HG02759 (cell line): ENCODE results near the gene RNASE1.
A peak's percentile ranks its signal among the peaks of the same experiment; 100 is the strongest.

ENCODE experiments used
- ATAC-seq: cut with Tn5 transposase; IDR thresholded peaks from one replicate; pipeline ENCODE4 v1.9.1; 2021; ENCODE audit warnings: mild to moderate bottlenecking, moderate library complexity; ENCODE audit not compliant: unreplicated experiment

The RNASE1 gene

DNA sequence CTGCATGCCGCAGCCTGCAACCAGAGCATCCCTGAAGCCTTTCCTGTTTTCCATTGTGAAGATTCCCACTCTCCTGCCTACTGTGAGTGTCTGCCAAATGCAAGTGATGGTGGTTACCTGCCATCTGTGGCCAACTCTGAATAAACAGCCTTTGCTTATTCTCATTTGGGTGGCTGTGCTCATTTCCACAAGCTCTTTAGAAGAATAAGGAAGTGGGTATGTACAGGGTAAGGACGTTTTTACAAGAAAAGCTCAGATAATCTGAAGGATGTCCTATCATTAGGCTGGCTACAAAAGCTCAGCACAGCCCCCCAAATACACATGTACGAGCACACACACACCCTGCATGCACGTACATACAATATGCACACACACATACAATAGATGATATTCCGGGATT is 7.3 kb upstream of the RNASE1 start:
- ATAC-seq = no peak

DNA sequence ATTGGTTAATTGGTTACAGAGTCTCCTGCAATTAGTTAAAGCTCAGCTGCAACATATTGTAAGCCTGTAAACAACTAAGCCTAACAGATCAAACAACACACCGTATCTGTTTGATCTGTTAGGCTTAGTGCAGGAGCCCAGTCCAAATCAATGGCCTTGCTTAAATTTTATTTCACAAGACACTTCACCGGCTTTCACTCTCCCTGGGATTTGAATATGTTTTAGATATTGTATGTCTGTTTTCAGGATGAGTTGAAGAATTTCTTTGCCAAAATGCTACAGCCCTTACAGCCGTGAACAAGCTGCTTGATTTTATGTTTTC is 5.5 kb upstream of the RNASE1 start:
- ATAC-seq = no peak

DNA sequence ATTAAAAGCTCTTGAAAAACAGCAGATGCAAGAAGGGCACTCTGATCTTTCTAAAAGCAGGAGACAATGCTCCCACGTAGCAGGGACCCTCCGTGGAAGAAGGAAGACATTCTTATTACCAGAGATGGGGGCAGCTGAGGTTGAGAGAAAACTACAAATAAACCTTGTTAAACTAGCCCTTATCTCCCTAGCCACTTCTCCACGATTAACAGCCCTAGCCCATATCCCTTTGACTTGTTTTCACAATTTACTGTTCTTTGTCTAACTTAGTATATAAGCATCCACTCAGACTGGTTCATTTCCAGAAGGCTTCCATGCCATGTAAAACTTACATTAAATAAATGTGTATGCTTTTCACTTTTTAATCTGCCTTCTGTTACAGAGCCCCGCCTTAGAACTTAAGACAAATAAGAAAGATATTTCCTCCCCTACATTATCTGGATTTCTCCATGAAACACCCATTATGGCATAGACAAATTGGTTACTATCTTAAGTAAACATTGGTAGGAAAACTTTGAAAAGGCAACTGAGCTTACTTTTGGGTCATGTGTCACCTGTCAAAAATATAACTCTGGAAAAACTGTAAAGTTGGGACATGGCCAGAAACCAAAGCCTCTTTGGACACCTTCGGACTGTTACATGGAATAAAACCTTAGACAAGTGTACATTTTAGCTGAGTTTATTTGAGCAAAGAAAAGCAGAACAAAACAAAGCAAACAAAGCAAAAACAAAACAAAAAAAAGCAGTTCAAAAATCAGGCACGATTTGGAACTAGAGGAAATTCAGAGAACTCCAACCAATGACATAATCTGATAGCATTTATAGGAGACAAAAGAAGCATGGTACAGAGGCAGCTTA is 4.9 kb upstream of the RNASE1 start:
- ATAC-seq = no peak

DNA sequence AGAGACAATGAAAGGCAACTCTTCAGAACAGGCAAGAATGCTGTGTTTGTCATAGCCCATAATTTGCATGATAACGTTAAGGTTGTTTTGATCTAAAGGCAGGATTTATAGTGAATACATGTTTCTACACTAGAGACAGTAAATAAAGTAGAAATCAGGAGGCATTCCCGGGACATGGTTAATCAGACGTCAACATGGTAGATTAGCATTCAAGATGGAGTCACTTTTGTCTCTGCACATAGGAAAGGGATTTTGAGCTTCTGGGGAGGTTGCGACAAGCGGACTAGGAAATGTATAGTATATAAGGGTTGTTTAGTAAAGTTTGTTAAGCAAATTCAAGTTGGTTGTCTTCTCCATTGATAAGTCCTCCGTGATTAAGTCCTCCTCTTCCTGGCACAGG is 2.8 kb upstream of the RNASE1 start:
- no peak for ATAC-seq

DNA sequence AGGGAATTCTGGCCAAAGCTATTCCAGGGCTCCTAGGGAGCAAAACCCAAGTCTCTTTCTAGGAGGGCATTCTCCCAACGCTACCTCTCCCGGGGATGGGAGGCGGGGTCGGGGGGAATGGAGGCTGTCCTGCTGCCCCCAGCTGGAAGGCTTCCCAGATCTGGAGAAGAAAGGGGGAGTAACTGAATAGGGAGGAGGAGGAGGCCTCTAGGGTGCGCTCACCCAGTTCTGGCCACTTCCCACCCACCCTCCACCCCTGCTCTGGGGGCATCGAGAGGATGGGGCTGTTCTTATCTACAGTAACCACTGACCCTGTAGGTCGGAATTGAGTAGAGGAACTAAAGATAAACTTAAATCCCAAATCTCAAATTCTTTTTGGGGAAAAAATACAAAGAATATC is 579 bp upstream of the RNASE1 start:
- no peak for ATAC-seq

DNA sequence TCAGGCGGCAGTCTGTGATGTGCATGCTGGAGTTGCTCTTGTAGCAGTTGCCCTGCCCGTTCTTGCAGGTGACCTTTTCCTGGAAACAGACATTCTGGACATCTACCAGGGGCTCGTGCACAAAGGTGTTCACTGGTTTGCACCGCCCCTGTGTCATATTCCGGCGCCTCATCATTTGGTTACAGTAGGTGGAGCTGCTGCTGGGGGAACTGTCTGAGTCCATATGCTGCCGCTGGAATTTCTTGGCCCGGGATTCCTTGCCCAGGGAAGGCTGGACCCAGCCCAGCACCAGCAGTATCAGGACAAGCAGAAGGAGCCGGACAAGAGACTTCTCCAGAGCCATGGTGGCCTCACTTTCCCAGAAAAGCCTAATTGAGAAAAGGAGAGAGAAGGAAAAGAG is 918 bp downstream of the RNASE1 start:
- ATAC-seq = no peak

DNA sequence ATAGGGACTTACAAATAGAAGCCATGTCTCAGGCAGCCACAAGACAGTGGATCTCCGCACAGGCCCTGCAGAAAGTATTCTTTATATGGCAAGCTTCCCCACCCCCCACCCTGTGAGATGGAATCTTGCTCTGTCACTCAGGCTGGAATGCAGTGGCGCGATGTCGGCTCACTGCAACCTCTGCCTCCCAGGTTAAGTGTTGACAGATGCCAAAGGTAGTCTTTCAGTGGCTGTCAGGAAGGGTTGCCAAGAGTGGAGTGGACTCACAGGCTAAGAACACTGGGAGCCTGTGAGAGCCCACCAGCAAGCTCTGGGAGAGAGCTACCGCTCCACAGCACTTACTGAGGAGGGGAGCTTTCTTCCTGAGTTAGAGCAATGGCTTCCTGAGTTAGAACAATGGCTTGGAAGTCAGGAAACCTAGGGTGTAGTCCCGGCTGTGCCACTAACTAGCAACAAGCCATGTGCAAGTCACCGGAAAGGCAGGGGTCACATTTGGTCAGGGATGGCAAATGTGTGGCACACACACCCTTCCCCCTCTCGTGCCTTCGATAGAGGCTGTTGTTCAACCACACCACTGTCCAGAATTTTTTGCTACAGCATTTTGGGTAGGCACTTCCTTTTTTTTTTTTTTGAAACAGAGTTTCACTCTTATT is 2.6 kb downstream of the RNASE1 start:
- ATAC-seq = no peak

DNA sequence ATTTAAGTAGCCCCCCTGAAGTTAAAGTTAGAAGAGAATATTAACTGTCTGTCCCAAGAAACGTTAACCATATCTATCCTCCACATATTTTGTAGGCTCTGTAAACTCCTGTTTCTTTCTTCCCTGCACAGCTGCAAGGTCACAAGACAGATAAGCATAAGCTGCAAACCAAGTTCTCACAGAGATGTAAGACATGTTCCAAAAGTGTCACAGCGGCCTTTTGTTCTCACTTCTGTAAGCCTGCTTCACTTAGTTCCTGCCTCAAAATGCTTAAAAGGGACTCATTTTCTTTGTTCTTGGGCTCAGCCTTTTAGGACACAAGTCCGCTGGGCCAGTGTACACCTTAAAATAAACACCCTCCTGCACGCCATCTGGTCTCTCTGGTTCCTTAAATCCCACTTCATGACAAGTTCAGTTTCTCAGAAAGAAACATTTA is 3.2 kb downstream of the RNASE1 start:
- no peak for ATAC-seq

DNA sequence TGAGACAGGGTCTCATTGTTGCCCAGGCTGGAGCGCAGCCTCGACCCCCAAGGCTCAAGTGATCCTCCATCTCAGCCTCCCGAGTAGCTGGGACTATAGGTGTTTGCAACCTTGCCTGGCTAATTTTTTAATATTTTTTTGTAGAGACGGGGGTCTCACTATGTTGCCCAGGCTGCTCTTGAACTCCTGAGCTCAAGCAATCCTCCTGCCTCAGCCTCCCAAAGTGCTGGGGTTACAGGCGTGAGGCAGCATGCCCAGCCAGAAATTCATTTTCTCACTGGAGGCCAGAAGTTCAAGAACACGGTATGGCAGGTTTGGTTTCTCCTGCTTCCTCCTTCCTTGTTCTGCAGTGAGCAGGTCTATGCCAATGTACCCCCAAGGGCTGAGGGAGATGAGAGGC is 3.7 kb downstream of the RNASE1 start:
- no peak for ATAC-seq

DNA sequence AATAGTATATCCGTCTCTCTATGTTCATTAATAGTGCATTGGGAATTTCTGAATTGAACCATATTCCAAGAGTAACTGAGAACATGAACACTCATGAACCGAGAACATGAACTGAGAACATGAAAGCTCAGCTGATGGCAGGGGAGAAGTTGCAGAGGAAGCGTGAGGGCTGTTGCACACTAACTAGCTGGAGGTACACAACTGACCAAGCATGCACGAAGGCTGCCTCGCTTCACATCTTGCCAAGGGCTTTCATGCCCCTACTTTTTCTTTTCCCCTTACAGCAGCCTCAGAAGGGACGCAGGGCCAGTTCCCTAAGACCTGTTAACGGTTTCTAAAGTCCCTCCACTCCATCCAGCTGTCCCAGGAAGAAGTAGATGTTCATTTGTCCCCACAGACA is 4.3 kb downstream of the RNASE1 start:
- ATAC-seq = no peak

DNA sequence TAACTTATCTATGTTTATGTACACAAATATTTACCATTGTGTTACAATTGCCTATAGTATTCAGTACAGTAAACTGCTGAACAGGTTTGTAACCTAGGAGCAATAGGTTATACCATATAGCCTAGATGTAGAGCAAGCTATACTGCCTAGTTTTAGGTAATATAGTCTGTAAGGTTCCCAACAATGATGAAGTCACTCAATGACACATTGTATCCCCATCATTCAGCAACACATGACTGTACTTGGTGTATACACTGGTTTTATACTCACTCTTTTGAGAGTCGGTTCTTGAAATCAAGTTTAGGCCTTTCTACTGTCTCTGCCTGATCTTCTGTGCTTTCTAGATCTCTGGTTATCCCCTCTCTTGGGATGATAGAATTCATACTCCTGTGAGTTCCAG is 5.5 kb downstream of the RNASE1 start:
- ATAC-seq = no peak

DNA sequence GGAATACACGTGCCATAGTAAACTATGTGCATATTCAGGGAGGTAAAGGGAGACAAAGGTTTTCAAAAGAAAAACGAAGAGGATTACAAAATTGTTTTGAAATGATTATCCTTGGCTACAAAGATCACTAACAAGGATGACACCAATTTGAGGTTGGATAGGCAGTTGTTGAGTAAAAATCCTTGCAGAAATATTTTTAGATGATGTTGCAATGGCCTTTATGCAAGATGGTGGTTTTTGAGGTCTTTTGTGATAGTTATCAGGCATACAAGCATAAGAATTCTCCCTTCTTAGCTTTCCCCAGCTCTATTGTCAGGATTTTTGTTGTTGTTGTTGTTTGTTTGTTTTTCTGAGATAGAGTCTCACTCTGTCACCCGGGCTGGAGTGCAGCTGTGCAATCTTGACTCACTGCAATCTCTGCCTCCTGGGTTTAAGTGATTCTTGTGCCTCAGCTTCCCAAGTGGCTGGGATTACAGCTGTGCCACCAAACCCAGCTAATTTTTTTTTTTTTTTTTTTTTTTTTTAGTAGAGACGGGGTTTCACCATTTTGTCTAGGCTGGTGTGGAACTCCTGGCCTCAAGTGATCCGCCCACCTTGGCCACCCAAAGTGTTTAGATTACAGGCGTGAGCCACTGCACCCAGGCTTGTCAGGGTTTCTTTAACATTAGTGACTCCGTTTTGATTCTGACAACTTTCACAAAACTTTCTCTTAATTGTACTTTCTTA is 7.8 kb downstream of the RNASE1 start:
- ATAC-seq = no peak

DNA sequence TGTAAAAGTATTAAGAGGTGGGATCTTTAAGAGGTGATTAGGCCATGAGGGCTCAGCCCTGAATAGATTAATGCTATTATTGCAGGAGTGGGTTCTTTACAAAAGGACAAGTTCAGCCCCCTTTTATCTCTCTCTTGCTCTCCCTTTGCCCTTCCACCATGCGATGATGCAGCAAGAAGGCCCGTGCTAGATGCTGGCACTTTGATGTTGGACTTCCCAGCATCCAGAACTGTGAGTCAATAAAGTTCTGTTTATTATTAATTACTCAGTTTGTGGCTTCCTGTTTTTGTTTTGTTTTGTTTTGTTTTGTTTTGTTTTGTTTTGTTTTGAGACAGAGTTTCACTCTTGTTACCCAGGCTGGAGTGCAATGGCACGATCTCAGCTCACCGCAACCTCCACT is 10.1 kb downstream of the RNASE1 start:
- no peak for ATAC-seq

DNA sequence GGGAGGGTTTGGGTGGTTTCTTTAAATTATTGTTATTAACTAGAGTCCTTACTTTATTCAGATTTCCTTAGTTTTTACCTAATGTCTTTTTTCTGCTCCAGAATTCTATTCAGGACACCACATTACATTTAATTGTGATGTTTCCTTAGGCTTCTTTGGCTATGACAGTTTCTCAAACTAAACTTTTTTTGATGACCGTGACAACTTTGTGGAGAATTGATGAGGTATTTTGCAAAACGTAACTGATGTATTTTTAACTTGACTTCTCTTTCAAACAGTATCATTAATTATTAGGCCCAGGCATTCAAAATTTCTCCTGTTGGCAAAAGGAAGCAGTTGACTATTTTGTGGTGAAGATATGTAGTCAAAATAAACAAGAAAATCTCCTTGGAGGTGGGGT is 11.0 kb downstream of the RNASE1 start:
- no peak for ATAC-seq

DNA sequence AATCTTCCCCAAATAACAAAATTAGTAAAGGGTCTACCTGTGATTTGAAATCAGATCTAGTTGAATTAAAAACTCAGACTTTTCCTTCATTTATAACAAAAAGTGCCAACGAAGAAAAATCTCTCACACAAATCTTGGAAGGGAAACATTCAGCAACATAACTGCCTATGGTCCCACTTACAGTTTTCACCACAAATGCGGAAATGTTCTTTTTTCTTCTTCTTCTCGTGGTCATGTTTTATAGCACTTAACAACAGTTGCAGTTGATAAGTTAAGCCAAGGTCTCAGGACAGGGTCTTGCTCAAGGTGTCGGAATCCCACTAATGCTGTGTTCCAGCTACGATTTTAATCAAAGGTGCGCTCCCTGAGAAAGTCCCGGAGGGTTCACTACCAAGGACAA is 11.5 kb downstream of the RNASE1 start:
- no peak for ATAC-seq

DNA sequence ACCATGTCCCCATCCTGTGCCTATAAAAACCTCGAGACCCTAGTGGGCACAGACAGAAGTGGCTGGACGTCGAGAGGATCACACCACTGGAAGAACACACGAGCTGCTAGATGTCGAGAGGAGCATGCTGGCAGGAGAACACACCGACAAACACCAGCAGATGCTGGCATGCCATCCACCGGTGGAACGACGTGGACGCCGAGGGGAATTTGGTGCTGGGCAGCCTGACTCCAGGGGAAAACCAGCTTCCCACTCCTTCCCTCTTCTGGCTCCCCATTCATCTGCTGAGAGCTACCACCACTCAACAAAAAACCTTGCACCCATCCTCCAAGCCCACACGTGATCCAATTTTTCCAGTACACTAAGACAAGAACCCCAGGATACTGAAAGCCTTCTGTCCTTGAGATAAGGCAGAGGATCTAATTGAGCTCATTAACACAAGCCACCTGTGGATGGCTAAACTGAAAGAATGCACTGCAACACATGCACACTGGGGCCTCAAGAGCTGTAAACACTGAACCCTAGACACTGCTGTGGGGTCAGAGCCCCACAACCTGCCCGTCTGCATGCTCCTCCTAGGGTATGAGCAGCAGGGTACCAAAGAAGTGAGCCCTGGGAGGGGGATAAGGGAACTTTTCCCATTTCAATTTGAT is 12.1 kb downstream of the RNASE1 start:
- no peak for ATAC-seq

DNA sequence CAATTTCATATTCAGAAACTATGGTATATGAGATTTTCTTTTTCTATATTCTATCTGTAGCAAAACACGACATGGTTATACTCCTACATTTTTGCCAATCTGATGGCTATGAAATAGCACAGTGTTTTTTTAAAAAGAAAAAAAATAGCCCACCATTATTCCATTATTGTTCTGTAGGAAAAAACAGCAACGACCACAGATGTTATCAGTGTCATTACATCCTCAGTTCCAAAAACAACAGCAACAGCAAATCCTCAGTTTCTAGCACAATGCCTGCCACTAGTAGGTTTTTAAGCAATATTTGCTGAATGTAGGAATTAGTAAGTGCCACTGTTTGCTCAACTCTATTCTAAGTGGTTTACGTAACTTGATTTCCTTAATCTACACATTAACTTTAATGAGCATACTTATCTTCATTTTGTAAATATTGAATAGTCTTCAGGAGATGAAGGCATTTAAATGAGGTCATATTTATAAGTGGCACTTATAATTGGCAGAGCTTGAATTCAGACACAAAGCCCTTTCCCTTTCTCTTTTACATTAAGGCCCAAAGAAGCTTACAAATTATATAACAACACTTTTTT is 13.3 kb downstream of the RNASE1 start:
- no peak for ATAC-seq

DNA sequence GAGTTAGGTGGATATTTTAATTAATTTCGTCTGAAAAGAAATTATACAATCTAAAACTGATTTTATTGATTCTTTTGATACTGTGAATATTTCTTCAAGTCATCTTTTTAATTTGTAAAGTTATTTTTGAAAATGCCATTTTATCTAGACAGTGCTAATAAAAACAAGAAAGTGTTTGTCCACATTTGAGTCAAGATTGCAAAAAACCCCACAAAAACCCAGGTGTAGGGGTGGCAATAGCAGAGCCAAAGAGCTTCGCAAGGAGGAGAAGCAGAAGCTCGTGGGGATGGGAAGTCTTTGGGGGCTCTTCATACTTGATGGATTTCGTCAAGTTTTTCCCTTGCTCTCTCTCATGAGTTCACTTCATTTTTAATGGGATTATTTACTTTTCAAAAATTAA is 15.6 kb downstream of the RNASE1 start:
- ATAC-seq = no peak

DNA sequence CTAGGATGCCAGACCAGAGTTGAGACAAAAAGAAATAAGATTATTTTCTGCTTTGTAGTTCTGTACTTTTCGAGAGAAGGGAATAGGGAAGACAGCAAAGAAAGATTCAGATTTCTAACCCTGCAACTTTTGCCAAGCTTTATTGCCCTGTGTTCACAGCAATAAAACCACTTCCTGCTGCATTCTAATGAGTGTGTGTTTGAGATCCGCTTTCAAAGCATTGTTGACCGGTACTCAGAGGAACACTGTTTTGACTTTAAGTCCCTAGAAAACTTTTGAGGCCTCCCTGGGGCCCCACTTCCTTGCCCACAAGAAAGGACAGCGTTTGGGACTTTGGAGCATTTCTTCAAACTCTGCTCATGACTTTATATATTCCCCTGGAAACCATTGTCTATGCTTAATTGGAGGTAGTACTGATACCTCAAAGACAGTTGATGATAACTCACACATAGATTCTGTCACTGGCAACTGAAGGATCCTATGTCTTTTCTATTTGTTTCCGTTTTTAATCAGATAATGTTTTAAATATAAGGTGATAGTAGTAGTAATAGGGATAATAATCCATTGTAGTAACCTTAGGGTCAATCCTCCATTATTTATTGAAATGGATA is 20.3 kb downstream of the RNASE1 start:
- ATAC-seq = peak; percentile 53

DNA sequence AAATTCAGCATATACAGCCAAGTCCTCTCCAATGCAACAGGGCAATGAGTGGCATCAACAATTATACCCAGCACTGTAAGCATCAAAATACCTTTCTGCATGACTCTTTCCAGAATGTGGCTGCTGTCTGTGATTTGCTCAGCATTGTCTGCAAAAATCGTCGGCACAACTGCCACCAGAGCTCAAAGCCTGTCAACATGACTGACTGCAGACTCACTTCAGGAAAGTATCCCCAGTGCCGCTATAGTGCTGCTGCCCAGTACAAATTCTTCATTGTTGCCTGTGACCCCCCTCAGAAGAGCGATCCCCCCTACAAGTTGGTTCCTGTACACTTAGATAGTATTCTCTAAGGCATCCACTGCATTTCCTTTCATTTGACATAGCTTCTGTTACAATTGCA is 20.8 kb downstream of the RNASE1 start:
- ATAC-seq = no peak

DNA sequence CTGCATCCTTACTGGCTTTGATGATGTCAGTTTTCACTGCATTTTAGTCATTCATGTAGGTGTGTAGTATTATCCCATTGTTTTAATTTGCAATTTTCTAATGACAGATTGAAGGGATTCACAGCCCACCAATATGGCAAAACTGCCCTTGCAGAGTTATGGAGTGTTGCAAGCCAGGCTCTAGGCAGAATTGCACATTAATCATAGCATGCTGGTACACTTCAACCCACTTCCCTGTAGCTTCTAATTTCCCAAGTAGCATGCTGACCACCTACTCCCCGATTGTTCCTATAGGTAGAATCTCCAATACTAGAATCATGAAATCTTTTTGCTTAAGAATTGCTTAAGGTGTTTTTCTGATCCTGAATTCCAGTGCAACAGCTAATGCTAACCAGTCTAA is 26.7 kb downstream of the RNASE1 start:
- ATAC-seq = no peak
